Measurements from ENCODE around the gene TTLL1. TPM values are rescaled to one million over a fixed set of nuclear protein-coding genes. Genes with fewer than 3 reads are reported as not detected.
"Not testable (repeated sequence)": the region's sequence is repeated elsewhere in the genome, so short reads cannot be mapped to it uniquely, and the experiment has no call there.

Gene TTLL1
- polyA plus RNA-seq, 1 donor = 9.6 TPM

- no peak for DNase-seq (ENCODE audit: low read depth)
Measured at GRCh38 chr22:43066844-43067385, 22.3 kb downstream of the TTLL1 start.

DNA sequence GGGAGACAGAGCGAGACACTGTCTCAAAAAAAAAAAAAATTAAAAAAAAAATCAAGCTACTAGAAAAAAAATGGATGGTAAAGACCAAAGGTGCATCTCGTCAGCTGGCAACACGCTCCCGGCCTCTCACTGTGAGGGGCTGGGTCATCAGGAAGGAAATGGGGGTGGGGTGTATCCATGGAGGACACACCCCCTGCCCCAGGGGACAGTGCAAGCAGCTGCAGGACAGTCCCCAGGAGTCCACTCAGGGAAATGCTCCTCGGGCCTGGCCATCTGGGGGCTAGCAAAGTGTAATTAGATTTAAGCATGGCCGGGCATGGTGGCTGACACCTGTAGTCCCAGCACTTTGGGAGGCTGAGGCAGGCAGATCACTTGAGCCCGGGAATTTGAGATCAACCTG lies 23.1 kb downstream of the TTLL1 start:
- DNase-seq (ENCODE audit: low read depth) = no peak

GRCh38 chr22:43060183-43060582 lies 29.0 kb downstream of the TTLL1 start:
- no peak for DNase-seq (ENCODE audit: low read depth)

DNA sequence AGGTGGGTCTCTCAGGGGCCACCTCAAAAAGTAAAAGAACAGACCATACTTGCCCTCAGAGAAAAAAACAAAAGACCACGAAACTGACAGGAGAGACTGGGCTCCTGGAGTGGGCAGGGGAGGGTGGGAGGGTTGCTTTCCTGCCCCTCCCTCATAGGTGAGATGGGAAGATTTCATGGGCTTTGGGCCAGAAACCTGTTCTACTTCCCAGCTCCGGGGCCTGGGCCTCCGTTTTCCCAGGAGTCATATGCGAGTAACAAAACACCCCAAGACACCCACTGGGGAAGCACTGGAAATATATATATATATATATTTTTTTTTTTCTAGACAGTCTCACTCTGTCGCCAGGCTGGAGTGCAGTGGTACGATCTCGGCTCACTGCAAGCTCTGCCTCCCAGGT lies 31.6 kb downstream of the TTLL1 start:
- no peak for DNase-seq (ENCODE audit: low read depth)

DNA sequence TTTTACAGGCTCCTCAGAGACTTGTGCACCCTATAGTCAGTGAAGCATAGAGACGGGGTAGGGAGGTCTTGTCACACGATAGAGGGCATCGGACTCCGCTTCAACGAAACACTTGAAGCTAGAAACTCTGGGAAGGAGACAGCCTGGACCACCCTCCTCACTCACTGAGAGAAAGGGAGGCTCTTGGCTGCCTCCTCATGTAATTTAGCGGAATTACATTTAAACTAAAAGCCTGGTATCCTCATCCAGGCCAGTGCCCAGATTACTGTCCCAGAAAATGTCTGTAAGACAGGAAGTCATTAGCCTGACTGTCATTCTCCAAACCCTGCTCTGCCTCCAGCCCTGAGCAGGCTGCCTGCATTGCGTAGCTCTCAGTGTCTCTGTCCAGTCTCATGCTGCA lies 36.0 kb downstream of the TTLL1 start:
- DNase-seq (ENCODE audit: low read depth) = no peak

- no peak for DNase-seq (ENCODE audit: low read depth)
Measured at GRCh38 chr22:43050995-43051394, 38.2 kb downstream of the TTLL1 start.

DNA sequence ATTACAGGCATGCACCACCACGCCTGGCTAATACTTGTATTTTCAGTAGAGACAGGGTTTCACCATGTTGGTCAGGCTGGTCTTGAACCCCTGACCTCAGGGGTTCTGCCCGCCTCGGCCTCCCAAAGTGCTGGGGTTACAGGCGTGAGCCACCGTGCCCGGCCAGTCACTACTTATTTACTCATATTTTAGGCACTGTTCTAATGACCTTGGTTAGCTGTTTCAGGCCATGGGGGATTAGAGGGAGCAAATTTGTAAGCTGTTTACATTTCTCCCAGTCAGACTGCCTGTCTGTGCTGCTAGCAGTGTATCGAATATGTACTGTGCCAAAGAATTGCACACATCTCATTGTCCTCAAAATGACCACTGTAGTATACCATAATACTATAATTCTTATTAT lies 41.6 kb downstream of the TTLL1 start:
- DNase-seq (ENCODE audit: low read depth) = no peak

DNA sequence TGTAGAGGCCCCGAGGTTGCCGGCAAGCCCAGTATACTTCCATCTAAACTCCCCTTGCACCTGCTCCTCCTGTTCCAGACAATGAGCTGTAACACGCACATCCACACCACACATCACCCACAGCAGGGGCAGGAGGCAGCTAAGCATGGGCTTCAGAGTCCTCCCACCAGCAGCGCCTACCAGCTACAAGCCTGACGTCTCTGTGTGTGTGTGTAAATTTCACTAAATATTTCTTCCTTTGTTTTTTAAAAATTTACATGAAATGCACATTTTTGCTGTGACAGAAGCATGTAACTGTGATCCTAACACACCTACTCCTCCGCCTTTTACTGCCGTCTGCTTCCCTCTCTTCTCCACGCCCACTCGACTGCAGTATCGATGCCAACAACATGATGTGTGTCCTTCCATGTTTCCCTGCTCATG lies 44.9 kb downstream of the TTLL1 start:
- DNase-seq (ENCODE audit: low read depth) = no peak

GRCh38 chr22:43042101-43042780 lies 47.0 kb downstream of the TTLL1 start:
- DNase-seq (ENCODE audit: low read depth) = no peak

DNA sequence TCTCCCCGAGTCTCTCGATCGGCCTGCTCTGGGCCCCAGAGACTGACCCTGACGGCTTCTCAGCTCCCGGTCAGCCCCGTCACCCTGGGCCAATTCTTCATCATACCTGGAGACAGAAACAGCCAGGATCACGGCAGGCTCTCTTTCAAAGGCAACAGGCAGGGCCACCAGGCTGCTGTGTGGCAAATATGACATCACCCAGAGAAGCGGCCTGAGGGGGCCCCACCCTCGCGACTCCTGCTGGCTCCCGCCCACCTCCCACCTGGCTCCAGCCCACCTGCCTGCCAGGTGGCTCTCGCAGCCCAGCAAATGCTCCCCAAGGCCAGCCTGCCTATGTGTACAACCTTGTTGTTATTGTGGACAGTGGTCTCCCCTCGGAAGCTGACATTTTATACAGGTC lies 49.4 kb downstream of the TTLL1 start:
- DNase-seq (ENCODE audit: low read depth) = no peak

- DNase-seq (ENCODE audit: low read depth) = no peak
Measured at GRCh38 chr22:43038325-43038724, 50.9 kb downstream of the TTLL1 start.

DNA sequence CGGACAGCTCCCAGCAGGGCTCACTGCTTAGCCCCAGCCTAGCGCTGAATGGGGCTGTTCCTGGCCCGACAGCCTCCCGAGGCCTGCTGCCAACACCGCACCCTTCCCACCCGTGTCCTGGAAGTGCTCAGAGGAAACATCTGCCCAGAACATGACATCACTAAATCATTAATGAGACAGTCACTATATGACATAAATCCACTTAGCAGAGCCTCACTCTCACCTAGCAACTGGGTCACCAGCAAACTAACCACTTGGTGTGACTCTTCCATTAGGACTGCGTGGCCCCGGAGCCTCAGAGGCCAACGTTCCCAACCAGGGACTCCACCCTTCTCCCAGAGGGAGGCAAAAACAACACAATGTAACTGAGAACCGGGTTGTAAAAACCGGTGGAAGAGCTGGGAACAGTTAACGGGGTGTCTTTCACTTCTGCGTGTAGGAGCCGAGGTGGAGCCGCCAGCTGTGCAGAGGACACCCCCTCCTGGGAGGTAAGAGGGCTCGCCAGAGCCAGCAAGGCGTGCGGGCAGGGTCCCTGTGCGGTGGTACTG lies 52.8 kb downstream of the TTLL1 start:
- DNase-seq (ENCODE audit: low read depth) = peak; percentile 41

- no peak for DNase-seq (ENCODE audit: low read depth)
Measured at GRCh38 chr22:43035250-43035649, 53.9 kb downstream of the TTLL1 start.

- DNase-seq (ENCODE audit: low read depth) = no peak
Measured at GRCh38 chr22:43031617-43032016, 57.6 kb downstream of the TTLL1 start.

- DNase-seq (ENCODE audit: low read depth) = no peak
Measured at GRCh38 chr22:43018615-43019014, 70.6 kb downstream of the TTLL1 start.

GRCh38 chr22:43017525-43018460 lies 71.4 kb downstream of the TTLL1 start:
- no peak for DNase-seq (ENCODE audit: low read depth)

GRCh38 chr22:43016150-43016549 lies 73.0 kb downstream of the TTLL1 start:
- not testable (repeated sequence) for DNase-seq (ENCODE audit: low read depth)

DNA sequence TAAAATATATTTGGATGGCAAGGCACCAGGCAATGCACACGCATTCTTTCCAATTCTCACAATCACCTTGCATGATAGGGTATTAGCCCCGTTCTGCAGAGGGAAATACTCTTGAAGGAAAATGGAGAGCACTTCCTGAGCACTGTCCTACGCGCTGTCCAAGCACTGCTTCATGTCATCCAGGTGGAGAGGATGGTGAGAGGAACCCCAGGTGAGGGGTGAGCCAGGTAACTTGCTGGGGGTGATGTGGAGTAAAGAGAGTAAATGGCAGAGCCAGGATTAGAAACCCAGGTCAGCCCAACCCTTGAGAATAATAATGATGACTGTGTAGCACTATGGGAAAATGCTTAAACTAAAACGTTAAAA lies 73.5 kb downstream of the TTLL1 start:
- no peak for DNase-seq (ENCODE audit: low read depth)

DNA sequence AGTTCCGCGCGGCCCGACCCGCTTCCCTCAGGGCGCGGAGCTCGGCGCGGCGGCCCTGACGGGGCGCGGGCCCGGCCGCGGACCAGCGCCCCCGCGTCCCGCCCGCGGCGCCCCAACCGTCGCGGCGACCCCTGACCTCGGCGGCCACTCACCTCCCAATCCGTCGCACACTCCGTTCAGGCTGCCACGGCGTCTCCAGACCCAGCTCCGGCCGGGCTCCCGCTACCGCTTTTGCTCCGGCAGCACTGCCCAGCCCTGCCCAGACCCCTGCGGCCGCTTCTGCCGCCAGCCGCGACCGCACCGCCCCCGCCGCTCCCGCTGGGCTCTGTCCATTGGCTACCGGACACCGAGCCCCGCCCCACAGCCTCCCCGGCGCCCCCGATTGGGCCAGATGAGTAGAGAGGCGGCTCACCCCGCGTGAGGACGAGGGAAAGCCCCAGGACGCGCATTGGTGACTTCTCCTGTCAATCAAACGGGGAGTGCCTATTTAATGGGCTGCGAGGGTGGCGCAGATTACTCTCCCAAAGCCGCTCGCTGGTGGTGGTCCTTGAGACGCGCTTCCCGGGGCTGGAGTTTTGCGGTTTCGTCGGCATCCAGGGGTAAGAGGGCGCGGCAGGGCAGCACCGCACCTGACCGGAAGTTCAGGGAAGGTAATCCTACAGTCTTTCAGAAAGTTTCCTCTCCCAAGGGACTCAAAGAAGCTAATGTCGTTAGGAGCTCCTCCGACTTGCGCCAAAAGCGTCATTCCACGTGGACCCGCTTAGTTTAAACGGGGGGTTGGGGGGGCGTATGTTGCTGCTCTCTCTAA lies 74.1 kb downstream of the TTLL1 start, which contains the start of gene PACSIN2:
Gene PACSIN2, minus strand, starts transcription at position 281 of the 808 bp plus-strand sequence. CDS start 103,069 bp downstream, outside the sequence.
- DNase-seq (ENCODE audit: low read depth) = peak; percentile 94

GRCh38 chr22:43014316-43014868 lies 74.8 kb downstream of the TTLL1 start:
- no peak for DNase-seq (ENCODE audit: low read depth)
